Activated gamma-delta T cell (primary cell): ENCODE results near the gene CDKN1A.

Source experiments
- DNase-seq: peaks from one replicate; lab custom pipeline; 2025; lab: John Stamatoyannopoulos, UW

CDKN1A gene

DNA sequence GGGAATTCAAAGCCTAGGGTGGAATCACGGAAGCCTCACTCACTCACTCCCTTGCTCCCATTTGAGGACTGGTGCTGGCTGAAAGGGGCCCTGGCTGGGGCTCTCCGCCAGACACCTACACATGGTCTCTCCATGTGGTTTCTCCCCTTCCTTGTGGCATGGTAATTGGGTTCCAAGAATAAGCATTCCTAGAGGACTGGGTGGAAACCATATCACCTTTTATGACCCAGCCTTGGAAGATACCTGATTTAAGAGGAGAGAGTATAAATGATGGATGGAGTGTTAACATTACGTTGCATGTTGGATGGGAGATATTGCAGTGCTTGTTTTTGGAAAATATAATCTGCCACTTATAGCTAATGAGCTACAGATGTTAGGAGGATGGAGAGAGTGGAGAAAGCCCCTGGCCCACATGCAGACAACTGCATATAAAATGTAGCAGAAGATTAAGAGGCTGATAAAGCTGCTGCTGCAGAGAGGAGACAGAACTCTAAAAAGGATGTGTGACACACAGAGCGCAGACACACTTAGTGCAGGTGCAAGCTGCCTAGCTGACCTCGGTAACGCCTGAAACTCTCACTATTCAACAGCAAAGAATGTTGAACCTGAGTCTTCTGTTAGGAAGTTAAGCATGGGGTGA, 23.3 kb upstream of the CDKN1A start:
- DNase-seq = no peak

DNA sequence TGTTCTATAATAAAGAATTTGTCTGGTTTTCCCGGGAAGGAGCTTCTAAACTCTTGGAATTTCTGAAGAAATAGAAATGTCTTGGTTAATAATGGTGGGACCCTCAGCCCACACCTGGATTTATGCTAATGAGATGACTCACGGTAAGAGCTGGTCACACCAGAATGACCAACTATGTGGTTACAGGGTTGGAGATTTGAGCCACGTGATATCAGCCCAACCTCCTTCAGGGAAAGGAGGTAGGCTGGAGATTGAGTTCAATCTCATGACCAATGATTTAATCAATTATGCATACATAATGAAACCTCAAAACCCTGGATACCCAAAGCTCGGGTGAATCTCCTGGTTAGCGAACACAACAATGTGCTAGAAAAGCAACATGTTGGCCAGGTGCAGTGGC, 22.1 kb upstream of the CDKN1A start:
- no peak for DNase-seq

DNA sequence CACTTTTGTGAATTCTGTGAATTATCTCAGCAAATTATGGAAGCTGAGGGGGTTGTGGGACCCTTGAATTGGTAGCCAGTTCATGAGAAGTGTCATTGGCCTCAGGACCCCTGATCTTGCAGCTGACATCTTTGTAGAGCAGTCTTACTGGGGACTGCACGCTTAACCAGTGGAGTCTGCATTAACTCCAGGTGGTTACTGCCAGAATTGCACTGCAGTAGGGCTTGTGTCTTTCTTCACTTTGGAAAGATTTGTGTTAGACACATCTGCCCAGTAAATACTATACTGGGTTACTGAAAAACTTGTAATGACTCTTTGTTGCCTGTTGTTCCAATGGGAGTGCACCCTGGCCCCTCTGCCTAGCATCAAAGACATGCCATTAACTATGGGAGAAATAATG, 21.2 kb upstream of the CDKN1A start:
- DNase-seq = no peak

DNA sequence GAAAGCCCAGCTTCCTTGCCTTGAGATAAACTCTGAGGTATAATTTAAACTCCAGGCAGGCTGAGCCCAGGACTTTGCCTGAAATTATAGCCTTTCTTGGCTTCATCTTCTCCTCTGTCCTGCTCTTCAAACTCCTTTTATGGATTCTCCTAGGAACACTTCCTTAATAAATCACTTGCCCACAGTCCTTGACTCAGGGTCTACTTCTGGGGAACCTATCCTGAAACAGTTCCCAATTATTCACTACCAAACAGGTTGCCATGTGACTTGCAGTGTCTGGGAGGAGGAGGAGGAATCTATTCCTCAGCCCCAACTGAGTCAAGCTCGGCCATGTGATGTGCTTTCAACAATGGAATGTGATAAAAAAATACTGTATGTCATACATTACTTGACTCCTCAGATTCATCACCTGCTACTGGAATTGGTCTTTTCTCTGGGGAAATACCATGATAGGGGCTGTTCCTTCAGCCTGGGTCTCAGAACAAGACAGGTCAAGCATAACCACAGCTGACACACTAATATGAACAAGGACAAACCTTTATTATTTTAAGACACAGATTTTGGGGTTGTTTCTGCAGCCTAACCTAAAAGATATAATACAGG, 20.5 kb upstream of the CDKN1A start:
- DNase-seq = no peak

GRCh38 chr6:36659271-36659670, 19.2 kb upstream of the CDKN1A start:
- DNase-seq = no peak

DNA sequence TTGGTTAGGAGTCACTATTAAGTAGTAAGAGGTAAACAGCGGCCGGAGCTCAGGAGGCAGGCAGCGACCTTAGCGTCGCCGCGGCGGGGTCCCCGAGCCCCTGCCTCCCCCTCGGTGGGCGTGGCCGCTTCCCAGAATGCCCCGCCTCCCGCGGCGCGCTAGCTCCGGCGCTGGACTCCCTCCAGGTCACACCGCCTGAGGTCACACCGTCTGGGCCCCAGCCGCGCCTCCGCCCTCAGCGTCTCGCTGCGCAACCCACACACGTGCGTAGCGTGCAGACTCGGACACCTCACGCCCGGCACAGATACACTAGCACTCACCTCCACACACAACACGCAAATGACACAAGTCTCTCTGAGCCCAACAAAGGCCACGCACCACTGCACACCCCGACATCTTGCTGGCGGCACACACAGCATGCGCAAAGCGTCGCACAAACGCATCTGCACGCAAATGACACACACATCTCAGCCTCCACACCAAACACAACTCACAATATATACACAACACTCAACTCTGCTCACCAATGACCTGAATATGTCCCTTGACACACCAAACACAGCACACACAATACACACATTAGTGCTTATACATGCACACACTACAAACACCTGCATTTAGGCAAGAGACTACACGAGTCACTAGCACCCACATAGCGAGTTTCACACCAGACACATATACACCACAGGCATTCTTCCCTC, 17.6 kb upstream of the CDKN1A start:
- DNase-seq = no peak

DNA sequence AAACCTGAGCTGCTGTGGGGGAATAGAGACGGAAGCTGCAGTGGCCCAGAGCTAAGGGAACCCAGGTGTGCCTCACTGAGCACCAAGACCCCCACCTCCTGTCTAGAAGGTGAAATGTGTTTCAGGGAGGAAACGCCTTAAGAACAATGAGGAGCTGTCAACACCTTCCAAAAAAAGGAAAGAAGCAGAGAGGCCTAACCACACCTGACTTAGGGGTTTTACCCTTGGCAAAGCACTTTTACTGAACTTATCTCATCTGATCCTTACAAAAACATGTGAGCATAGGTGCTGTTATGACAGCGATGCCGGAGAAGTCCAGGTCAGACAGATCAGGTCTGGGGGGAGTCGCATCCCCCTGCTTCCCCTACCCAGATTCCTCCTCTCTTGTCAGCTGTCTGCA, 16.1 kb upstream of the CDKN1A start:
- DNase-seq = no peak

GRCh38 chr6:36662827-36663256, 15.7 kb upstream of the CDKN1A start:
- DNase-seq = no peak

GRCh38 chr6:36663504-36664446, 14.7 kb upstream of the CDKN1A start:
- no peak for DNase-seq

- DNase-seq = no peak
Observed at GRCh38 chr6:36665180-36665579, 13.3 kb upstream of the CDKN1A start.

- no peak for DNase-seq
Observed at GRCh38 chr6:36666287-36666686, 12.2 kb upstream of the CDKN1A start.

DNA sequence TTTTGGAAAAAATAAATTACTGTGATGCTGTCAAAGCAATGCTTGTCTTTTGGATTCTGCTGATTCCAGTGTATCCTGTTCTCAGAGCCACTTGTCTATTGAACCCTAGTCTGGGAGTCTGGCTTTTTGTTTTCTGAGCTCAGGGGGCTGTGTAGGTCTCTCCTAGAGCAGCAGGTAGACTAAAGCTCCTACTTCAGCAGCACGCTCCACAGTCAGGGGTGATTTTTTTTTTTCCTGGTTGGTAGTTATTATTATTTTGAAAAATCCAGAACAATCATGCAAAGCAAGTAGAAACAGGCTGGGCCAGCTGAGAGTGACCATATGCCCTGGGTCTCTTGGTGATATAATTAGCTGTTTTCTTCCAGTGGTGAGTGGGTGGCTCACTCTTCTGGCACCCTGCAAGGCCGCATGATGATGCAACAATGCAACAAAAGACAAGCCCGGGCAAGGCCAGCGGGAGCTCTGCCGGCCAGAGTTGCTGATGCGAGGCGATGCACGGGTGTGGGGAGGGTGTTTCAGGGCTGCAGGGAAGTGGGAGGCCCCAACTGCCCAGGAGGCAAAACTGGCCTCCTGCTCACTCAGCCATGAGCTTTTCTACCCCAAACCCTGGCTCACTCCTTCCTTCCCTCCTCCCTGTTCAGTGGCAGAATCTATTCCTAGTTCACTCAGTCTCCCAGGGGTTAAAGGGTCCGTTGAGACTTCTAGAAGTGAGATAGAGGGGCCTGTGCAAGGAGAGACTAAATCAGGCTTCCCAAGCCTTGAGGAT, 11.5 kb upstream of the CDKN1A start:
- DNase-seq = no peak

DNA sequence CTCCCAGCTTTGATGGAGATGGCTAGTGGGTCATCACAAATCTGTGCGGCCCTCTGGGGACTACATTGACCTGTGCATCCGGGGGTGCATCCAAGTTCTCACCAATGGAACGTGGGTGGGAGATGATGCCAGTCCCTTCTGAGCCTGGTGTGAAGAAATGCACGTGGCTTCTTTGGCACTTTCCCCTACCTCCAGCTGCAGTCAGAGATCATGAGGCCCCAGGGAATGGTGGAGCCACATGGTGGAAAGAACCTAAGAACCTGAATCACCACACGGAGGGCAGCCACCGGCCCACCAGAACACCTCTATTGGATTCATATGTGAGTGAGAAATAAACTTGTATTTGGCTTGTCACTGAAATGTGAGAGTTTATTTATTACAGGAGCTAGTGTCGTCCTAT, 9.9 kb upstream of the CDKN1A start:
- DNase-seq = no peak

GRCh38 chr6:36669002-36669401, 9.5 kb upstream of the CDKN1A start:
- DNase-seq = no peak

GRCh38 chr6:36670271-36670670, 8.2 kb upstream of the CDKN1A start:
- DNase-seq = no peak

- no peak for DNase-seq
Observed at GRCh38 chr6:36671687-36672375, 6.7 kb upstream of the CDKN1A start.

DNA sequence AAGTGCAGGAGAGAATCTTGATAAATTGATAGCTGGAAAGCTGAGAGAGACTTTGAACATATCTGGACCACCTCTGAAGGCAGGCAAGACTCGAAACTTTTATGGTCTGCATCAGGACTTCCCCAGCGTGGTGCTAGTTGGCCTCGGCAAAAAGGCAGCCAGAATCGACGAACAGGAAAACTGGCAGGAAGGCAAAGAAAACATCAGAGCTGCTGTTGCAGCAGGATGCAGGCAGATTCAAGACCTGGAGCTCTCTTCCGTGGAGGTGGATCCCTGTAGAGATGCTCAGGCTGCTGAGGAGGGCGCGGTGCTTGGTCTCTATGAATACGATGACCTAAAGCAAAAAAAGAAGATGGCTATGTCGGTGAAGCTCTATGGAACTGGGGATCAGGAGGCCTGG, 4.6 kb upstream of the CDKN1A start:
- DNase-seq = no peak

DNA sequence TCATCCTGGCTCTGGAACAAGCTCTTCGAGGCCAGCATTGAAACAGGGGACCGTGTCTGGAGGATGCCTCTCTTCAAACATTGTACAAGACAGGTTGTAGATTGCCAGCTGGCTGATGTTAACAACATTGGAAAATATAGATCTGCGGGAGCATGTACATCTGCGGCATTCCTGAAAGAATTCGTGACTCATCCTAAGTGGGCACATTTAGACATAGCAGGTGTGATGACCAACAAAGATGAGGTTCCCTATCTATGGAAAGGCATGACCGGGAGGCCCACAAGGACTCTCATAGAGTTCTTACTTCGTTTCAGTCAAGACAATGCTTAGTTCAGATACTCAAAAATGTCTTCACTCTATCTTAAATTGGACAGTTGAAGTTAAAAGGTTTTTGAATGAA, 3.6 kb upstream of the CDKN1A start:
- DNase-seq = no peak

GRCh38 chr6:36676141-36677058, 2.1 kb upstream of the CDKN1A start:
- no peak for DNase-seq
